NB4 (cell line): ENCODE measurements around the gene CA9.

Experiments used
- CTCF ChIP-seq: IDR thresholded peaks from one replicate; pipeline ENCODE4 v1.5.1; 2012; ENCODE audit warnings: low read depth, low read length
- MAX ChIP-seq: IDR thresholded peaks from 2 replicates; pipeline ENCODE4 v1.6.1; 2011; ENCODE audit warnings: low read depth, low read length
- MYC ChIP-seq: IDR thresholded peaks from 2 replicates; pipeline ENCODE4 v1.6.1; 2011; ENCODE audit warnings: low read depth, low read length
- POLR2A ChIP-seq: IDR thresholded peaks from 2 replicates; pipeline ENCODE4 v1.6.1; 2011; ENCODE audit warnings: mild to moderate bottlenecking; ENCODE audit not compliant: insufficient read length; ENCODE audit errors: extremely low read depth

GRCh38 chr9:35698231-35698630, 24.5 kb downstream of the CA9 start:
- TF ChIP-seq POLR2A (no peak), CTCF (no peak), MYC (no peak), MAX (no peak)
